Measurements from ENCODE around the gene GRAMD4.

GRAMD4 gene

DNA sequence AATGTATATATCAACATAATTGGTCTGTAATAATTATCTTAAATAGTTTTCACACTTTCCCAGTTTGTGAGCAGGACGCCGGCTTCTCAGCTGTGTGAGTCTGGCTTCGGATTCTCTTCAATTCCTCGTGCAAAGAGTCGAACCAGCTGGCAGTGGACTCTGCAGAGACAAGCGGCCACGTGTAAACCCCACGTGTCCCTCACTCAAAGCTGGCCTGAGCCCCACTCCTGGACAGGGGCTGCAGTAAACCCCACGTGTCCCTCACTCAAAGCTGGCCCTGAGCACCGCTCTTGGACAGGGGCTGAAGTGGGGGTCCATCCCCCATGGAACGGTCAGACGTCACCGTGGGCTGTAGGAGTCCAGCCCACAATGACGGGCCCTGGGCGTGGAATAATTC is 66.9 kb downstream of the GRAMD4 start:
- TF ChIP-seq, protein P1, sequence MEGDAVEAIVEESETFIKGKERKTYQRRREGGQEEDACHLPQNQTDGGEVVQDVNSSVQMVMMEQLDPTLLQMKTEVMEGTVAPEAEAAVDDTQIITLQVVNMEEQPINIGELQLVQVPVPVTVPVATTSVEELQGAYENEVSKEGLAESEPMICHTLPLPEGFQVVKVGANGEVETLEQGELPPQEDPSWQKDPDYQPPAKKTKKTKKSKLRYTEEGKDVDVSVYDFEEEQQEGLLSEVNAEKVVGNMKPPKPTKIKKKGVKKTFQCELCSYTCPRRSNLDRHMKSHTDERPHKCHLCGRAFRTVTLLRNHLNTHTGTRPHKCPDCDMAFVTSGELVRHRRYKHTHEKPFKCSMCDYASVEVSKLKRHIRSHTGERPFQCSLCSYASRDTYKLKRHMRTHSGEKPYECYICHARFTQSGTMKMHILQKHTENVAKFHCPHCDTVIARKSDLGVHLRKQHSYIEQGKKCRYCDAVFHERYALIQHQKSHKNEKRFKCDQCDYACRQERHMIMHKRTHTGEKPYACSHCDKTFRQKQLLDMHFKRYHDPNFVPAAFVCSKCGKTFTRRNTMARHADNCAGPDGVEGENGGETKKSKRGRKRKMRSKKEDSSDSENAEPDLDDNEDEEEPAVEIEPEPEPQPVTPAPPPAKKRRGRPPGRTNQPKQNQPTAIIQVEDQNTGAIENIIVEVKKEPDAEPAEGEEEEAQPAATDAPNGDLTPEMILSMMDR (IDR thresholded peaks at IDR 0.05; ENCODE audit: low read depth, low read length), result no peak
- no peak for DNase-seq (ENCODE audit: extremely low read depth, low read depth)

DNA sequence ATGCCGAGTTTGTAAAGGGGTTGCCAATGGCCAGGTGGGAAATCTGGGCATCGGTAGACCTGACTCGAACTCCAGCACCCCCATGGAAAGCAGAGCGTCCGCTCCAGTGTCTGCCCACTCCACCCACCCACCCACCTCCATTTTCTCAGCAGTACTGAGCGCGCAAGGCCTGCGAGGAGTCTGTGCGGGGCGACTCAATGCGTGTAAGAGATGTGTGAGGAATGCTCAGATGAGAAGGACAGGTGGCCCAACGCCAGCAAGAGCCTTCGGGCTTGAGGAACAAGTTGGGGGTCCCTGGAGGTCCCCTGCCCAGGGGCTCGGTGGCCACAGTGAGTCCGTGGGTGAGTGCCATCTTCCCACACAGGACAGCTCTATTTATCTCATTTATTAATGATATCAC is 67.3 kb downstream of the GRAMD4 start:
- DNase-seq (ENCODE audit: extremely low read depth, low read depth), result no peak
- TF ChIP-seq, protein P1 (IDR thresholded peaks at IDR 0.05; ENCODE audit: low read depth, low read length), result no peak

DNA sequence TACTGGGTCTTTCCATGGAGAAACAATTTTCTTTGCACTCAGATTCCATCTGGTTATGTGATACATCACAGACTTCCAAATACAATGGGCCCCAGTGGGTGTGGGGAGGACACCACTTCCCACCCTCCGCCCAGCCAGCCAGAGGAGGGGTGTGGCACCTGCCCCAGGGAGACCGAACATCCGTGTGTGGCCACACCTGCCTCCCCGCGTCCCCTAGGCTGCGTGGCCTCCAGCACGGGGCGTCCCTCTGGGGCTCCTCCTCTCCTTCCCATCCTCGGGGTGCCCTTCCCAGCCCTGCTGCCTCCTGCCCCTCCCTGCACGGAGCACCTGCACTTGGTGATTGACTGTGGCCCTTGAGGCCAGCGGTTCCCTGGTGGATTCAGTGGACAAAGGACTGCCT is 68.8 kb downstream of the GRAMD4 start:
- TF ChIP-seq, protein P1 (IDR thresholded peaks at IDR 0.05; ENCODE audit: low read depth, low read length), result no peak
- no peak for DNase-seq (ENCODE audit: extremely low read depth, low read depth)

DNA sequence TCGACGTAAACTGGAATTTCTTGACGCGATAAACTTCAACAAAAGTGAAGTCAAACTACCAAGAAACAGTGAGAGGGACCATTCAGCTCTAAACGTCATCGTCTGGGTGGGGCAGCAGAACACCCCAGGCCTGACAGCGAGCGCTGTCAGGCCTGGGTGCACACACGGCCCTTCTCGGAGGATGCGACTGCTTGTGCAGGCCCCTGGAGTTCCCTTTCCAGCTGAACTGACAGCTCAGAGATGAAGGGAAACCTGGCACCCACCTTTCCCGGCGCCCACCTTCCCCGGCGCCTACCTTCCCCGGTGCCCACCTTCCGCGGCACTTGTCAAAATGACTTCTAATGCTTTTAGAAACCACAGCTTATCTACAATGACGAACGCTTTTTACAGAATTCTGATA is 70.0 kb downstream of the GRAMD4 start:
- TF ChIP-seq, protein P1 (IDR thresholded peaks at IDR 0.05; ENCODE audit: low read depth, low read length), result no peak
- DNase-seq (ENCODE audit: extremely low read depth, low read depth), result no peak

DNA sequence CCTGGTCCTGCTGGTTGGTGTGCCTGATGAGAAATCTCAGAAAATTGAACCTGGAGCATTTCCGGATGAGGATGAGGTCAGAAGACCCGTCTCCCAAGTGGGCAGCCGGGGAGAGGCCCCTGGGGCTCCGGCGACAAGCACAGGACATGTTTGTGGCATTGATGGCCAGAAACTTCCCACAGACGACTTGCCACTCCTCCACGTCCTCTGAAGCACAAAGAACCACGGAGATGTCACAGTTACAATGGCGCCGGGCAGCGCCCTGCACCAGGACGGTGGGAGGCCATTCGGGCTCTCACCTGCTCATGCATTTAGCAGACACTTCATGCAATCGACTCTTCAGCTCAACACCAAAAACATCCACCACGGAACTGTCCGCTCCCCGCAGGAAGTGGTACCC is 71.4 kb downstream of the GRAMD4 start:
- no peak for DNase-seq (ENCODE audit: extremely low read depth, low read depth)
- TF ChIP-seq, protein P1 (IDR thresholded peaks at IDR 0.05; ENCODE audit: low read depth, low read length), result no peak

DNA sequence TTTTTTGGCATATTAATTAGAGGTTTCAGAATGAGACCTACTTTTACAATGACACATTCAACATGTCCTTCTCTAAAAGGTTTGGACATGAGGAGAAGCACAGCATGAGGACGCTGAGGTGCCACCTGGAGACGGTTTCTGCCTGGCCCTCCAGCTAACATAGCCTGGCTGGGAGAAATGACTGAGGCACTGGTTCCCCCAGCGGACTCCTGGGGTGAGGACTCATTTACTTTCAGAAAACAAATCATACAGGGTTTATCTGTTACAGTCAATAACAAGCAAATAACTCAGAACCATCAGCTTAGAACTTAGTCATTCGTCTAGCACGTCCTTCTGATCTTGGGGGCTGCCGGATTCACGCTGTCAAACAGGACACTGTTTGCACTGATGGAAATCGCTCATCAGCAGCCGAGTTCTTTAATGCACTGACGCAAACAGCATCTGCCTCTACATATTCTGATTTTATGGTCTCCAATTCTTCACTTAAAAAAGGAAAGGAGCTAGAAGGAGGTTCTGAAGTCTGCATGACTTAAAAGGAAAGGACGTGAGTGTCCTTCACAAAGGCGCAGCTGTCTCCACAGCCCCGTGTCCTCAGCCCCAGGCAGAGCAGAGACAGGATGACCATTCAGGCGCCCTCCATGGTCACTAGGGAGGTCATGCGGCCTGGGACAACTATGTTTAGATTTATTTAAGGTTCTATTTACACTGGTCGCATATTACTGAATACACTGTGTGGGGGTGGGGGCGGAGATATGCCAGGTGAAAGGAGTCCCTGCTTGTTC is 73.6 kb downstream of the GRAMD4 start:
- TF ChIP-seq, protein P1 (IDR thresholded peaks at IDR 0.05; ENCODE audit: low read depth, low read length), result no peak
- no peak for DNase-seq (ENCODE audit: extremely low read depth, low read depth)

DNA sequence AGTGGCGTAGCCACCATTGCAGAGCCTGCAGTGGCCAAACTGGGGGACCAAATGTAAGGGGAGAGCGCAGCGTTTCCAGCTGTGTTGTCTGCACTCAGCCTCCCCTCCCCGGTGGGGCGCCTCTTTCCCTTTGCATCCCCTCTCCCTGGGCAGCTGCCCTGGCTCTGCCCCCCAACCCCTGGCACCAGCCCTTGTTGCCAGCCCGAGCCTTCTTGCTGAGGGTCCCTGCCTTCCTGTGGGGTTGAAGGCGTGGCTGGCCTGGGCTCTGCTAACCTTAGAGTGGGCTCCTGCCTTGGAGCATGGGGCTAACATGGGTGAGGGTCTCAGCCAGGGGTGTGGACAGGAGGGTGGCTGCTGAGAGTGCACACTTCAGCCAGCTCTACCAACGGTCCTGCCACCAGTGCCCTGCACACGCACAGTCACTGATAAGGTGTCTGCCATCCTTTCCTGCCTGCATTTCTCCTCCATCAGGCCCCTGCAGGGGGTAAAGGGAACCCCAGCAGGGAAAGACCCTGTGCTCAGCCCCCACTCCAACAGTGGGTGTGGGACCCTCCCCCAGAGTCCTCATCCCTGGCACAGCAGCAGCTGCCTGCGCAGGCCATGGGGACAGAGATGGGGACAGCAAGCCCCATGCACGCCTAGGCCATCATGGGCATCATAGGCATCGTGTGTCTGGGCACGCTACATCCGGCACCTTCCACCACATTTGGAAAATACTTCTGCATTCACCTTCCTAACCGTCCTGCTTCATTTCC is 74.4 kb downstream of the GRAMD4 start:
- TF ChIP-seq, protein P1 (IDR thresholded peaks at IDR 0.05; ENCODE audit: low read depth, low read length), result no peak

More for the DNA sequence above, 74.4 kb downstream of the GRAMD4 start:
- no peak for DNase-seq (ENCODE audit: extremely low read depth, low read depth)
